CD4-positive, alpha-beta T cell treated with Interleukin-4 for 4 hours (primary cell): ENCODE measurements around the gene CCSER1.

Source experiments
- DNase-seq: peaks from one replicate; pipeline ENCODE4 v3.0.0-alpha.2; 2020

Gene CCSER1

GRCh38 chr4:90128961-90129495 is 1.8 kb downstream of the CCSER1 start:
- DNase-seq = no peak

- DNase-seq = no peak
These were observed 2.9 kb downstream of the CCSER1 start for GRCh38 chr4:90130076-90130475.

DNA sequence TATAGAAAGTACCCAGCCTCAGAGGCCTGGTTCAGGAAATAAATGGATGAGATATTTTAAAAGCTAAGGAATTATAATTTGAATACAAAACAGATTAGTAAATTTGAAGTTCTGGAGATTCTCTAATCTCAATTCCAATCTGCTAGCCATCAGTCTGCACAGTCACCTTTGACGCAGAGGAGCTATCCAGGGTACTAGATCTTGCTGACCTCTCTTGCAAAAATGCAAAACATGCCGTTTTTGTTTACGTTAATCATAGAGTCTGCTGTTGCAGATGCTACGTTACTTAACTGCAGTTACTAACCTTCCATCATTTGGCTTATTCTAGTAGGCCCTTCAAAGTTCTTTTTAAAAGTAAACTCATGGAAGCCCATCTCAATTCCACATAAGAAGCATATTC is 10.4 kb downstream of the CCSER1 start:
- DNase-seq = no peak

GRCh38 chr4:90142081-90142480 is 14.9 kb downstream of the CCSER1 start:
- DNase-seq = no peak

GRCh38 chr4:90145319-90145718 is 18.1 kb downstream of the CCSER1 start:
- no peak for DNase-seq

- DNase-seq = no peak
These were observed 19.1 kb downstream of the CCSER1 start for GRCh38 chr4:90146306-90146705.

- DNase-seq = no peak
These were observed 21.5 kb downstream of the CCSER1 start for GRCh38 chr4:90148574-90149148.

- DNase-seq = no peak
These were observed 24.8 kb downstream of the CCSER1 start for GRCh38 chr4:90152024-90152423.

GRCh38 chr4:90159193-90159592 is 32.0 kb downstream of the CCSER1 start:
- no peak for DNase-seq

DNA sequence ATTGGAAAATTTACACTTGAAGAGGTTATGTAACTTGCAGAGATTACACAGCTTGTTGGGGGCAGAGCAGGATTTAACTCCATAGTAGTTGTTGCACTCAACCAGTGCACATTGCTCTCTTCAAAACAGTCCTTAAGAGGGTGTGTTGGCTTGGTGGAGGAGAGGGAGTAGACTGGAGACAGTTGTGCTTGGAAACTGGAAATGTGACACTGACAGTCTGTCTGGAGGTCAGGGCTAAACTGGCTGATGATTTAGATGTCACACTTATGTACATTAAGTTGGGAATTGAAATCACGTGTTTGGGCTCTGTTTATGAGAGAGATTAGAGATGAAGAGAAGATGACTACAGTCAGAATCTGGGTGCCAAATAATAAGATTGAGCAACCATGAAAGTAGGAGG is 32.9 kb downstream of the CCSER1 start:
- no peak for DNase-seq

DNA sequence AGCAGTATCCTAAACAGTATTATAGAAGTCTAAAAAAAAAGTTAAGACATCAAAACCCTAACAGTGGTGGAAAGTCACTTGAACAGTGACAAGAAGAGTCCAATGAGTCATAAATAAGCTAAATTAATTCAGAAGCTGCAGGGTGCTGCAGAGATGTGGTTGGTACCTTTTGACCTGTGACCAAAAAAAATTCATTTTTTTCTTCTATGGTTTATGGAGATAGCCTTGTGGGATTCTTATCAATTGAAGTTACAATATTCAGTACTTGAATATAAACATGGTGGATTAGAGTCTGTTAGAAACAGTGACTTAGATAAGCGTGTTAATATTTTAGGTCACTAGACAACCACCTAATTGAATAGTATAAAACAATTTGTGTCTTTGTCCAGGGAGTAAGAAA is 35.4 kb downstream of the CCSER1 start:
- no peak for DNase-seq

DNA sequence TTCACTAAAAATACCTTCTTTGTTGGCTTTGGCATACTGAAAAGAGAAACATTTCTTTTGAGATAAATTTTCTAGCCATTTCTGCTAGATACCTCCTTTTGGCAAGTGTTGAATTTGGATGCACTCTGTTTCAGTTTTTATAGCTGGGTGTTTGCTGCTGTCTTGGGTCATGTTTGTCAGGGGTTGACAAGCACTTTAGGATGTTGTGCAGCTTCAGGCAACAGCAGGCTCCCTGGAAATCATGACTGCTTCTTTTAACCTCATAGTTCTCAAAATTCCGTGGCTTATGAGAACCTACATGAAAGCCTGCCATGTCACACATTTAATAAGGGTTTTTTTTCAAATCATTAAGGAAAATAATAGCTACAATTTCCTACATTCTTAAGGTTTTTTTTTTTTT is 36.7 kb downstream of the CCSER1 start:
- no peak for DNase-seq

DNA sequence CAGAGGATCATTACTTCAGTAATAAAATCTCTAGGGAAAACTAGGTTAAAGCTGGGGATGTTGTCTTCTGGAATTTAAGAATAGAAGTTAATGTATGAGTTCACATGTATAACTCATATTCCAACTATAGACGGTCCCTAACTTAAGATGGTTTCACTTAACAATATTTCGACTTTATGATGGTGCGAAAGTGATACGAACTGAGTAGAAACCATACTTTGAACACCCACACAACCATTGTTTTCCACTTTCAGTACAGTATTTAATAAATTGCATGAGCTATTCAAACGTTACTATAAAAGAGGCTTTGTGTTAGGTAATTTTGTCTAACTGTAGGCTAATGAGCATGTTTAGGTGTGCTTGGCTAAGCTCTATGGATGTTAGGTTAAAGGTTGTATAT is 38.7 kb downstream of the CCSER1 start:
- DNase-seq = no peak

GRCh38 chr4:90171491-90171890 is 44.3 kb downstream of the CCSER1 start:
- no peak for DNase-seq

- DNase-seq = no peak
These were observed 47.4 kb downstream of the CCSER1 start for GRCh38 chr4:90174621-90175023.

- no peak for DNase-seq
These were observed 54.5 kb downstream of the CCSER1 start for GRCh38 chr4:90181644-90182043.

- DNase-seq = no peak
These were observed 56.1 kb downstream of the CCSER1 start for GRCh38 chr4:90183254-90183653.

DNA sequence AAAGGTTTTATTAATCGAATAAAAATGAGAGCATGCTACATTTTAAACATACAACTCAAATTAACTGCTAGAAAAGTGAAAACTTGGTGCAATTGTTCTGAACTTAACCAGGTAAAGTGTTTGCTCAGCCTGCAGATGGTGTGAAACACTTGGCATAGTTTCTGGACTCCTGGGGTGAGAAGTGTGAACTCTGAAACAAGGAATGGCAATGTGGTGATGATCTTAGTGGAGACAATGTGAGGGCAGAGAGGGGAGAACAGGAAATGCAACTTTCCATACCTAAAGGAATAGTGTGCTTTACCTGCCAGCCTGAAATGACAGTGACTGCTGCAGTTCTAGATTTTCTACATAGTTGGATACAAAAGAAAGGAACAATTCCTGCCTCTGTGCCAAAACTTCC is 57.4 kb downstream of the CCSER1 start:
- DNase-seq = no peak

DNA sequence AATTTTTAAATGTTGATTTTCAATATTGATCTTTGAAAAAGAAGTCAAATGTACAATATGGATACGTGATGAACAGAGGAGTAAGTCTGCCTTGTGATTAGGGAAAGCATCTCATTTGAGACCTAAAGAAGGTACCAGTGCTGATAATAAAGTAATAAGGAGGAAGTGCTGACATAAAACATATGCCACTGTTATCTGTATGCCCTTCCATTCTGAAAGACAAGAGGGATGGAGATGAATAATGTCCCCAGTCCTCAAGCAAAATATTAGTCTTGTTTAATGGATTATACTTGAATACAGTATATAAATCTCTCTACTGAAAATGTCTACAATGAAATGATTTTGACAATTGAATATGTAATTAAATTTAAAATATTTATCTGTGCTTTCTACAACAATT is 58.2 kb downstream of the CCSER1 start:
- no peak for DNase-seq

- no peak for DNase-seq
These were observed 59.0 kb downstream of the CCSER1 start for GRCh38 chr4:90186229-90186628.

GRCh38 chr4:90187148-90187884 is 60.1 kb downstream of the CCSER1 start:
- no peak for DNase-seq

DNA sequence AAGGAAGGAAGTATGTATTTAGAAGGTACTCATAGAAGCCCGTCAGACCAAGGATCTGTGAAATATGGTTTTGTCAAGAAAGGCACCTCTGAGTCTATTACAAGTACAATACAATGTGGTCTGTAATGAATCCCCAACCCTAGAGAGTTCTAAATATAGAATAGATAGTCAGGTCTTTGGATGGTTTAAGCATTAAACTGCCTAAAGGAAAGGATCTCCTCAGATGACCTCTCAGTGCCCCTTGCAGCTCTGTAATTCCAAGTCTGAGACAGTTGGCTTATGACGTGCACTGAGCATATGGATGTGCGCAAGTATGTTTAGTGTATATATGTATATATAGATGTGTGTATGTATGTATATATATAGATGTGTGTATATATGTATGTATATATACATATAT is 62.0 kb downstream of the CCSER1 start:
- DNase-seq = no peak

DNA sequence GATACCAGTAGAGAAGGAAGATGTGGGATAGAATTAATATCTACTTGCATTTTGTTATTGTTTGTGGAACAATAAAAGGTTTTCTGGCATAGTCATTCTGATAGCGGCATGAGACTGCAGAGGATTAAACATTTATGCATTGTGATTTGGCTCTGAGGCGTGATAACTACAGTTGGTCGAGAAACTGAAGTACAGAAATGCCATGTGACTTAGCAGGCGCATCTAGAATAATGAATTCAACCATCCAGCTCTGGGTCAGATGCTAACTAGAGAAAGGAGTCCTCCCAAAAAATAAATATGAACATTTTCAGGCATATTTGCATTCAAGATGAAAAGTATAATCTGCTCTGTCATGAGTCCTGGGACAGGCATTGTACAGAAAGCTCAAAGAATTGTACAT is 62.8 kb downstream of the CCSER1 start:
- DNase-seq = no peak

DNA sequence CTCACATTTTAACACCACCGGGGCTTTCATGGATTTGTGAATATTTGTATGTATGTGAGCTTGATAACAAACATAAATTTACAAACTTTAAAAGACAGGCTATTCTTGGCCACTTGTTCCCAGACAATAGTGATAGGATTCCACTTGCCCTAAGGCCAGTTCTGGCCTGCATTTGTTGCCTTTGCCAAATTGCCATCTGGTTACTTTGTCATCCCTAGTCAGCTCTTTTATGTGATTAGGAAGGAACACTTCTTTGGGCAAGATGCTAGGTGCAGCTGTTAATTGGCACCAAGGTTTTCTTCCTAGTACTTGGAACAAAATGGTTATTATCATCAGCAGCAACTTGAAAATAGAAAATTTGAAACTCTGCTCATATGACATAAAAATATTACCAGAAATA is 63.3 kb downstream of the CCSER1 start:
- no peak for DNase-seq
